ENCODE data around the gene TPM4. TPM values are rescaled to one million over a fixed set of nuclear protein-coding genes. Genes with fewer than 3 reads are reported as not detected.

Gene TPM4
- total and polyA plus RNA-seq, 2 of the 8 experiments (the other 6 are each of a cell fraction or from before 2014, with no cell fraction given) = 160 to 359 TPM

DNA sequence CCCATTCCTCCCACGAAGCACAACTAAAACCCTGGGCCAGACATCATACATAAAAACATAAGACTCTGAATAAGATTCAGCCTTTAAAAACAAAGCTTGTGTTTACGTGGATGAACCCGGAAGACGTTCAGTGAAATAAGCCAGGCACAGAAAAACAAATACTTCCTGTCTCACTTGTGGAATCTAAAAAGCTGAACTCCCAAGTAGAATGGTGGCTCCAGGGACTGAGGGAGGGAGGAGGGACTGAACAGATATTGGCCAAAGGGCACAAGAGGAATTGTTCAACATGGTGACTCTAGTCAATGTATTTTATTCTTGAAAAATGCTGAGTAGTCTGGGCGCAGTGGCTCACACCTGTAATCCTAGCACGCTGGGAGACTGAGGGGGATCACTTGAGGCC lies 35.7 kb upstream of the TPM4 start:
- H2BK120ac ChIP-seq (replicated peaks; ENCODE audit: low read depth, low read length) = no peak overlapping the region
- no peaks in the 10 kb centered on the region for H3K79me2 ChIP-seq (ENCODE audit: control insufficient read depth in 1 of 2, insufficient read depth in 2 of 2, low read length in 2 of 2)
- DNase-seq (ENCODE audit: low read depth in 1 of 2, low spot score in 2 of 2) (no peak), FAIRE-seq (no peak)
- H3K9ac ChIP-seq (replicated peaks in 1 of 4; ENCODE audit: extremely low read depth in 1 of 4, low read depth in 3 of 4, low read length in 3 of 4) = no peak overlapping the region
- H3K4me2 ChIP-seq (ENCODE audit: insufficient read depth in 1 of 2, low read depth in 2 of 2, low read length in 2 of 2) = no peak overlapping the region
- H3K18ac ChIP-seq (ENCODE audit: extremely low read depth, low read length) = no peak overlapping the region
- no peak overlapping the region for H4K91ac ChIP-seq (replicated peaks; ENCODE audit: insufficient read length, low read length)
- no peak overlapping the region for H3K14ac ChIP-seq (ENCODE audit: insufficient read length)
- H3K23ac ChIP-seq (ENCODE audit: insufficient read length) = no peak overlapping the region
- no peak overlapping the region for H3K56ac ChIP-seq (replicated peaks; ENCODE audit: insufficient read length, low read depth, low read length)
- no peak overlapping the region for H4K5ac ChIP-seq (ENCODE audit: insufficient read length, low read depth, low read length)
- H2AFZ ChIP-seq (ENCODE audit: low read length) = no peak overlapping the region
- H3K4me3 ChIP-seq (ENCODE audit: extremely low read depth in 1 of 4, insufficient read depth in 2 of 4, low read depth in 3 of 4, low read length in 4 of 4) = no peak overlapping the region
- WGBS, 2 experiments (ENCODE audit: extremely low coverage in 1 of 2, insufficient coverage in 1 of 2, insufficient read length in 1 of 2, insufficient replicate concordance in 2 of 2, low coverage in 1 of 2, low lambda C conversion rate in 2 of 2, missing lambda C conversion rate in 1 of 2) = 81% methylated on average over 6 of the region's 6 CpGs; no CpG with 5 or more reads in 1 of the 2 experiments
- H3K4ac ChIP-seq (replicated peaks; ENCODE audit: insufficient read length, low read depth, low read length) = no peak overlapping the region
- no peak overlapping the region for H2BK20ac ChIP-seq (ENCODE audit: low read length)
- no peak overlapping the region for H2BK12ac ChIP-seq (ENCODE audit: low read depth, low read length)
- H2BK15ac ChIP-seq (ENCODE audit: low read length) = no peak overlapping the region
- no peaks in the 10 kb centered on the region for H4K20me1 ChIP-seq (replicated peaks in 1 of 2; ENCODE audit: control insufficient read depth in 1 of 2, insufficient read depth in 2 of 2, low read length in 2 of 2)
- no peak for TF ChIP-seq ZNF274 (IDR thresholded peaks at IDR 0.05; ENCODE audit: borderline replicate concordance, extremely low read depth, low read length)
- no peak for TF ChIP-seq FOSL1 (IDR thresholded peaks at IDR 0.05; ENCODE audit: insufficient read depth, low read depth, low read length)
- TF ChIP-seq, protein P1, sequence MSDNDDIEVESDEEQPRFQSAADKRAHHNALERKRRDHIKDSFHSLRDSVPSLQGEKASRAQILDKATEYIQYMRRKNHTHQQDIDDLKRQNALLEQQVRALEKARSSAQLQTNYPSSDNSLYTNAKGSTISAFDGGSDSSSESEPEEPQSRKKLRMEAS (IDR thresholded peaks at IDR 0.05) = no peak
- TF ChIP-seq, protein P2, sequence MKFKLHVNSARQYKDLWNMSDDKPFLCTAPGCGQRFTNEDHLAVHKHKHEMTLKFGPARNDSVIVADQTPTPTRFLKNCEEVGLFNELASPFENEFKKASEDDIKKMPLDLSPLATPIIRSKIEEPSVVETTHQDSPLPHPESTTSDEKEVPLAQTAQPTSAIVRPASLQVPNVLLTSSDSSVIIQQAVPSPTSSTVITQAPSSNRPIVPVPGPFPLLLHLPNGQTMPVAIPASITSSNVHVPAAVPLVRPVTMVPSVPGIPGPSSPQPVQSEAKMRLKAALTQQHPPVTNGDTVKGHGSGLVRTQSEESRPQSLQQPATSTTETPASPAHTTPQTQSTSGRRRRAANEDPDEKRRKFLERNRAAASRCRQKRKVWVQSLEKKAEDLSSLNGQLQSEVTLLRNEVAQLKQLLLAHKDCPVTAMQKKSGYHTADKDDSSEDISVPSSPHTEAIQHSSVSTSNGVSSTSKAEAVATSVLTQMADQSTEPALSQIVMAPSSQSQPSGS (IDR thresholded peaks at IDR 0.05; ENCODE audit: low read length) = no peak
- TF ChIP-seq CTBP2 (IDR thresholded peaks at IDR 0.05; ENCODE audit: borderline replicate concordance, insufficient read depth, insufficient read length, low read length) = no peak
- TF ChIP-seq SIRT6 (IDR thresholded peaks at IDR 0.05; ENCODE audit: low read length) = no peak
- no peak for TF ChIP-seq JUND (IDR thresholded peaks at IDR 0.05; ENCODE audit: low read length)
- TF ChIP-seq HDAC2 (IDR thresholded peaks at IDR 0.05; ENCODE audit: borderline replicate concordance in 1 of 2, low read depth in 2 of 2, low read length in 2 of 2) = no peak
- no peak for TF ChIP-seq POLR2AphosphoS5 (IDR thresholded peaks at IDR 0.05; ENCODE audit: low read depth, low read length)
- H4K8ac ChIP-seq (ENCODE audit: extremely low read depth, insufficient read depth, low read length) = no peak overlapping the region
- H3K79me1 ChIP-seq (ENCODE audit: low read depth, low read length) = no peaks in the 10 kb centered on the region
- H3K4me1 ChIP-seq (replicated peaks in 1 of 4; ENCODE audit: control insufficient read depth in 3 of 4, insufficient read depth in 4 of 4, low read length in 3 of 4) = no peaks in the 10 kb centered on the region
- H3K27ac ChIP-seq (ENCODE audit: low read depth, low read length) = no peak overlapping the region
- peaks cover 34 to 38% of the 10 kb centered on the region in 2 experiments for H3K9me3 ChIP-seq (ENCODE audit: insufficient read depth in 2 of 2, low read depth in 1 of 2, low read length in 1 of 2)
- no peaks in the 10 kb centered on the region for H3K27me3 ChIP-seq (replicated peaks in 1 of 4; ENCODE audit: control insufficient read depth in 3 of 4, extremely low read depth in 1 of 4, insufficient read depth in 3 of 4, low read length in 3 of 4)
- no peak overlapping the region for H2AK5ac ChIP-seq (ENCODE audit: low read depth, low read length)
- ChIA-PET CTCF (ENCODE audit: partially characterized antibody) (interaction anchor here (0.9 to 3.6 kb wide), 11 partner anchors 15 to 145 kb away, joined by 3 to 38 read pairs (median 6); partner anchors contain the start of gene FAM32A), POLR2A (ENCODE audit: partially characterized antibody) (interaction anchor here (0.6 to 1.8 kb wide), 4 partner anchors 36 to 145 kb away, joined by 3 to 5 read pairs (median 4); partner anchors contain the start of gene TPM4)
- no peak overlapping the region for H2BK5ac ChIP-seq (ENCODE audit: low read depth, low read length)
- H3K36me3 ChIP-seq (ENCODE audit: control insufficient read depth in 2 of 4, insufficient read depth in 4 of 4, low read length in 3 of 4) = no peaks in the 10 kb centered on the region
- H3K23me2 ChIP-seq (ENCODE audit: low read depth, low read length) = peaks cover 8% of the 10 kb centered on the region; the same call in 1 of the 2 replicates
